Suprapubic skin (tissue), 4 donors: ENCODE data around the gene ZNF592. TPM values are rescaled to one million over a fixed set of nuclear protein-coding genes. Genes with fewer than 3 reads are reported as not detected.

ENCODE experiments used
- DNase-seq, 2 donors: peaks; one replicate each; pipeline ENCODE4 v3.0.0-alpha.2; 2019; ENCODE audit warnings: low spot score in 2 of 2
- H3K27ac ChIP-seq: fragments of 200-600 bp; sonication (generic); one replicate; pipeline ENCODE4 v1.5.1; 2019
- H3K27me3 ChIP-seq: fragments of 200-600 bp; sonication (generic); one replicate; pipeline ENCODE4 v1.5.1; 2019
- H3K36me3 ChIP-seq: fragments of 200-600 bp; sonication (generic); one replicate; pipeline ENCODE4 v1.5.1; 2019
- H3K4me1 ChIP-seq: fragments of 200-600 bp; sonication (generic); one replicate; pipeline ENCODE4 v1.5.1; 2019
- H3K4me3 ChIP-seq: fragments of 200-600 bp; sonication (generic); one replicate; pipeline ENCODE4 v1.5.1; 2019; ENCODE audit warnings: mild to moderate bottlenecking
- H3K9me3 ChIP-seq: fragments of 200-600 bp; sonication (generic); one replicate; pipeline ENCODE4 v1.5.1; 2019
- CTCF ChIP-seq, 2 donors: fragments of 200-600 bp in 1 of 2; fragments of 450-650 bp in 1 of 2; sonication (generic) in 1 of 2; IDR thresholded peaks; one replicate each; pipeline ENCODE4 v1.5.1; 2016 to 2019; ENCODE audit warnings: antibody characterized with exemption in 2 of 2, mild to moderate bottlenecking in 1 of 2, moderate library complexity in 1 of 2
- EP300 ChIP-seq: sonication (generic); formaldehyde crosslinking; IDR thresholded peaks from one replicate; pipeline ENCODE4 v1.6.1; 2017; ENCODE audit warnings: antibody characterized with exemption
- POLR2A ChIP-seq, 2 donors: fragments of 450-650 bp; IDR thresholded peaks; one replicate each; pipeline ENCODE4 v1.6.1; 2017; ENCODE audit warnings: antibody characterized with exemption in 2 of 2, mild to moderate bottlenecking in 2 of 2, moderate library complexity in 2 of 2
- POLR2AphosphoS5 ChIP-seq, 3 donors: sonication (generic); formaldehyde crosslinking; IDR thresholded peaks; one replicate each; pipeline ENCODE4 v1.6.1; 2017; ENCODE audit warnings: antibody characterized with exemption in 3 of 3
- WGBS: methylation state at CpG from one replicate; pipeline ENCODE4 v1.1.5; 2018; 5-methylcytosine and 5-hydroxymethylcytosine counted together
- total RNA-seq, 4 donors: library from RNA; depleted of rRNA; stranded (reverse); fragments of >200 nt; gene quantifications; one replicate each; pipeline ENCODE4 v1.1.0, GENCODE V29; 2016

ZNF592 gene
- total RNA-seq, 4 donors from 2014 or later: 23.1 to 37.2 (median 30.7) TPM

DNA sequence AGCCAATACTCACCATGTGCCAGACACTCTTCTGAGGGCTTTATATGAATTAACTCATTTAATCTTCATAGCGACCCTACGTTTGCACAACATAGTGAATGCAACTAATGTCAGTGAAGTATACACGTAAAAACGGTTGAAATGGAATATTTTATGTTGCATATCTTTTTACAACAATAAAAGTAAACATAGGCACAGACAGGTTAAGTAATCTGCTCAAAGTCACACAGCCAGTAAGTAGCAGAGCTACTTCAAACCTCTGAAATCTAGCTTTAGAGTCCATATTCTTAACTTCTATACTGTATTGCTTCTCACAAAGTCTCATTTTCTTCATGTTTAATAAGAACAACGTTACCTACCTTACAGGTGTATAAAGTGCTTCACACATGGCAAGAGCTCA is 34.0 kb upstream of the ZNF592 start:
- 73% methylated on average over 5 of the region's 5 CpGs for WGBS
- no peak for TF ChIP-seq POLR2A (IDR thresholded peaks at IDR 0.05)
- TF ChIP-seq CTCF (IDR thresholded peaks at IDR 0.05): no peak
- TF ChIP-seq EP300: no peak
- TF ChIP-seq POLR2AphosphoS5 (IDR thresholded peaks at IDR 0.05): no peak
- Histone ChIP-seq H3K27me3 (no peaks in the 10 kb centered on the region), H3K36me3 (peaks cover 20% of the 10 kb centered on the region), H3K4me1 (peaks cover 26% of the 10 kb centered on the region), H3K4me3 (peak overlapping the region; percentile 65), H3K27ac (no peak overlapping the region), H3K9me3 (no peaks in the 10 kb centered on the region)
- DNase-seq: no peak

- H3K4me1 ChIP-seq: peaks cover 26% of the 10 kb centered on the region
- H3K36me3 ChIP-seq: peaks cover 15% of the 10 kb centered on the region
- H3K9me3 ChIP-seq: no peaks in the 10 kb centered on the region
- DNase-seq: no peak
- no peaks in the 10 kb centered on the region for H3K27me3 ChIP-seq
- H3K27ac ChIP-seq: peak overlapping the region; percentile 88
- 39% methylated on average over 3 of the region's 3 CpGs for WGBS
- H3K4me3 ChIP-seq: peak overlapping the region; percentile 65
- TF ChIP-seq POLR2A (IDR thresholded peaks at IDR 0.05) (no peak), POLR2AphosphoS5 (IDR thresholded peaks at IDR 0.05) (no peak), EP300 (no peak), CTCF (IDR thresholded peaks at IDR 0.05) (no peak)
Measured at GRCh38 chr15:84714821-84715220, 33.6 kb upstream of the ZNF592 start.

- no peak for DNase-seq
- Histone ChIP-seq H3K4me3 (peak overlapping the region; percentile 65), H3K36me3 (peaks cover 9% of the 10 kb centered on the region), H3K9me3 (no peaks in the 10 kb centered on the region), H3K4me1 (peaks cover 26% of the 10 kb centered on the region), H3K27ac (peak overlapping the region; percentile 88), H3K27me3 (no peaks in the 10 kb centered on the region)
- under 1% methylated on average over 32 of the region's 36 CpGs for WGBS
- TF ChIP-seq POLR2AphosphoS5 (IDR thresholded peaks at IDR 0.05) (no peak), CTCF (IDR thresholded peaks at IDR 0.05) (no peak), EP300 (no peak), POLR2A (IDR thresholded peaks at IDR 0.05) (no peak)
Measured at GRCh38 chr15:84715441-84716035, 32.9 kb upstream of the ZNF592 start.

GRCh38 chr15:84716036-84716732 is 32.2 kb upstream of the ZNF592 start, which contains the start of gene SEC11A:
Gene SEC11A, minus strand, starts transcription at chr15:84716139. Its CDS starts 64 bp downstream, at chr15:84716075.
- DNase-seq: peak; percentile 97
- TF ChIP-seq CTCF (IDR thresholded peaks at IDR 0.05) (no peak), POLR2AphosphoS5 (IDR thresholded peaks at IDR 0.05) (peak in 2 of 3 donors; percentile 47 to 64), EP300 (no peak), POLR2A (IDR thresholded peaks at IDR 0.05) (peak; percentile 51 to 57)
- Histone ChIP-seq H3K4me3 (peak within 1 kb of the TSS; percentile 65), H3K9me3 (no peaks in the 10 kb centered on the region), H3K27ac (peak within 1 kb of the TSS; percentile 88), H3K27me3 (no peaks in the 10 kb centered on the region), H3K36me3 (peaks cover 3% of the 10 kb centered on the region), H3K4me1 (peaks cover 26% of the 10 kb centered on the region)
- WGBS: 0% methylated on average over 28 of the region's 57 CpGs

GRCh38 chr15:84721371-84721770 is 27.0 kb upstream of the ZNF592 start:
- no peak overlapping the region for H3K27ac ChIP-seq
- DNase-seq: no peak
- TF ChIP-seq CTCF (IDR thresholded peaks at IDR 0.05) (no peak), POLR2A (IDR thresholded peaks at IDR 0.05) (no peak), POLR2AphosphoS5 (IDR thresholded peaks at IDR 0.05) (no peak), EP300 (no peak)
- H3K36me3 ChIP-seq: no peaks in the 10 kb centered on the region
- H3K9me3 ChIP-seq: no peaks in the 10 kb centered on the region
- peaks cover 10% of the 10 kb centered on the region for H3K4me1 ChIP-seq
- WGBS: 68% methylated on average over 2 of the region's 2 CpGs
- no peak overlapping the region for H3K4me3 ChIP-seq
- no peaks in the 10 kb centered on the region for H3K27me3 ChIP-seq
